ENCODE data around the gene NEU2. TPM values are rescaled to one million over a fixed set of nuclear protein-coding genes. Genes with fewer than 3 reads are reported as not detected.

The NEU2 gene
- total RNA-seq, 2 donors from 2014 or later = not detected

DNA sequence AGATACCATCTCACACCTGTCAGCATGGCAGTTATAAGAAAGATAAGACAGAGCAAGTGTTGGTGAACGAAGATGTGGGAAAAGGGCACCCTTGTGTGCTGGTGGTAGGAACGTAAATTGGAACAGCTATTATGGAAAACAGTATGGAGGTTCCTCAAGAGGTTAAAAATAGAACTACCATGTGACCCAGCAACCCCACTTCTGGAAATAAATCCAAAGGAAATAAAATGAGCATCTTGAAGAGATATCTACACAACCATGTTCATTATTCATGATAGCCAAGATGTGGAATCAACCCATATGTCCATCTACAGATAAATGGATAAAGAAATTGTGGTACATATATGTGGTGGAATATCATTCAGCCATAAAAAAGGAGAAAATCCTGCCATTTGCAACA is 46.3 kb upstream of the NEU2 start:
- no peak overlapping the region for H3K4me3 ChIP-seq
- no peaks in the 10 kb centered on the region for H3K36me3 ChIP-seq (replicated peaks in 1 of 2; ENCODE audit: insufficient read depth in 1 of 2, low read depth in 2 of 2)
- no peaks in the 10 kb centered on the region for H3K4me1 ChIP-seq
- WGBS, 2 donors = 87 to 90% methylated on average over 2 of the region's 2 CpGs
- no peak for DNase-seq
- no peak for ATAC-seq
- no peak for TF ChIP-seq POLR2A (IDR thresholded peaks at IDR 0.05)
- TF ChIP-seq, protein P1, sequence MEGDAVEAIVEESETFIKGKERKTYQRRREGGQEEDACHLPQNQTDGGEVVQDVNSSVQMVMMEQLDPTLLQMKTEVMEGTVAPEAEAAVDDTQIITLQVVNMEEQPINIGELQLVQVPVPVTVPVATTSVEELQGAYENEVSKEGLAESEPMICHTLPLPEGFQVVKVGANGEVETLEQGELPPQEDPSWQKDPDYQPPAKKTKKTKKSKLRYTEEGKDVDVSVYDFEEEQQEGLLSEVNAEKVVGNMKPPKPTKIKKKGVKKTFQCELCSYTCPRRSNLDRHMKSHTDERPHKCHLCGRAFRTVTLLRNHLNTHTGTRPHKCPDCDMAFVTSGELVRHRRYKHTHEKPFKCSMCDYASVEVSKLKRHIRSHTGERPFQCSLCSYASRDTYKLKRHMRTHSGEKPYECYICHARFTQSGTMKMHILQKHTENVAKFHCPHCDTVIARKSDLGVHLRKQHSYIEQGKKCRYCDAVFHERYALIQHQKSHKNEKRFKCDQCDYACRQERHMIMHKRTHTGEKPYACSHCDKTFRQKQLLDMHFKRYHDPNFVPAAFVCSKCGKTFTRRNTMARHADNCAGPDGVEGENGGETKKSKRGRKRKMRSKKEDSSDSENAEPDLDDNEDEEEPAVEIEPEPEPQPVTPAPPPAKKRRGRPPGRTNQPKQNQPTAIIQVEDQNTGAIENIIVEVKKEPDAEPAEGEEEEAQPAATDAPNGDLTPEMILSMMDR (IDR thresholded peaks at IDR 0.05) = no peak
- intact Hi-C loops (cut with DNase I) = no loop called here
- H3K27ac ChIP-seq = no peak overlapping the region
- no peaks in the 10 kb centered on the region for H3K9me3 ChIP-seq
- no peaks in the 10 kb centered on the region for H3K27me3 ChIP-seq

DNA sequence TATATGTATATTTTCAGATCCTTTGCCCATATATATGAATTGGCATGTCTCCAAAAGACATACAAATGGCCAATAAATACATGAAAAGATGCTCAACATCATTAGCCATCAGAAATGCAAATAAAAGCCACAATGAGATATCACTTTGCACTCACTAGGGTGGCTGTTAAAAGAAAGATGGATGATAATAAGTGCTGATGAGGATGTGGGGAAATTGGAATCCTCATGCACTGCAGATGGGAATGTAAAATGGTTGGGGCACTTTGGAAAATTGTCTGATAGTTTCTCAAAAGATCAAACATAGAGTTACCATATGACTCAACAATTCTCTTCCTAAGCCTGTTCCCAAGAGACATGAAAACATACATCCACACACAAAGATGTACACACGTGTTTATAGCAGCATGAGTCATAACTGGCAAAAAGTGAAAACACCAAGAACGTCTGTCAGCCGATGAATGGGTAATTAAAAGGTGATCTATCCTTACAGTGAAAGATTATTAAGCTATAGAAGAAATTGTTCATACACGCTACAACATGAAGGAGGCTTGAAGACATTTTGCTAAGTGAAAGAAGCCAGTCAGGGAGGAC is 39.1 kb upstream of the NEU2 start:
- TF ChIP-seq, protein P1 (IDR thresholded peaks at IDR 0.05) = no peak
- TF ChIP-seq POLR2A (IDR thresholded peaks at IDR 0.05) = no peak
- 82 to 87% methylated on average over 4 of the region's 4 CpGs for WGBS, 2 donors
- no peaks in the 10 kb centered on the region for H3K4me1 ChIP-seq
- no peaks in the 10 kb centered on the region for H3K9me3 ChIP-seq
- intact Hi-C loops (cut with DNase I) = no loop called here
- no peak overlapping the region for H3K4me3 ChIP-seq
- no peak for DNase-seq
- no peaks in the 10 kb centered on the region for H3K36me3 ChIP-seq (replicated peaks in 1 of 2; ENCODE audit: insufficient read depth in 1 of 2, low read depth in 2 of 2)
- H3K27ac ChIP-seq = no peak overlapping the region
- ATAC-seq = no peak
- no peaks in the 10 kb centered on the region for H3K27me3 ChIP-seq

DNA sequence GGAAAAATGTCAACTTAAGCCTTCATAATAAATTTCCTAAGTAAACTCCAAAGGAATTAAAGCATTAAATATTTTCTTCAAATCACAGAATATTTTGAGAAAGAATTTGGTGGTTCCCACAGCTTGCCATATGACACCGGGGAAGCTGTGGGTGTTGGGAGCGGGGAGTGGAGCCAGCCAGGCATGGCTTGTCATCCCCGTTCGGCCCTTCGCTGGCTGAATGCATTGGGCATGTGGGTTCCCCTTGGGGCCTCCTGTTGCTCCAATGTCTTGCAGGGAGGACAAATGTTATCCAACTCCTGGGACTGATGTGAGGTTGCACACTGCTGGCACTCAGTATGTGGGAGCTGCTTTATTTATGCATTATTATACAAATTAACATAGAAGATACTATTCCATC is 38.0 kb upstream of the NEU2 start:
- 90% methylated on average over 5 of the region's 5 CpGs for WGBS, 2 donors
- intact Hi-C loops (cut with DNase I) = no loop called here
- Histone ChIP-seq H3K27ac (no peak overlapping the region), H3K4me1 (no peaks in the 10 kb centered on the region), H3K36me3 (replicated peaks in 1 of 2; ENCODE audit: insufficient read depth in 1 of 2, low read depth in 2 of 2) (no peaks in the 10 kb centered on the region), H3K4me3 (no peak overlapping the region), H3K9me3 (no peaks in the 10 kb centered on the region), H3K27me3 (no peaks in the 10 kb centered on the region)
- no peak for DNase-seq
- no peak for ATAC-seq
- no peak for TF ChIP-seq POLR2A (IDR thresholded peaks at IDR 0.05)
- TF ChIP-seq, protein P1 (IDR thresholded peaks at IDR 0.05) = no peak

DNA sequence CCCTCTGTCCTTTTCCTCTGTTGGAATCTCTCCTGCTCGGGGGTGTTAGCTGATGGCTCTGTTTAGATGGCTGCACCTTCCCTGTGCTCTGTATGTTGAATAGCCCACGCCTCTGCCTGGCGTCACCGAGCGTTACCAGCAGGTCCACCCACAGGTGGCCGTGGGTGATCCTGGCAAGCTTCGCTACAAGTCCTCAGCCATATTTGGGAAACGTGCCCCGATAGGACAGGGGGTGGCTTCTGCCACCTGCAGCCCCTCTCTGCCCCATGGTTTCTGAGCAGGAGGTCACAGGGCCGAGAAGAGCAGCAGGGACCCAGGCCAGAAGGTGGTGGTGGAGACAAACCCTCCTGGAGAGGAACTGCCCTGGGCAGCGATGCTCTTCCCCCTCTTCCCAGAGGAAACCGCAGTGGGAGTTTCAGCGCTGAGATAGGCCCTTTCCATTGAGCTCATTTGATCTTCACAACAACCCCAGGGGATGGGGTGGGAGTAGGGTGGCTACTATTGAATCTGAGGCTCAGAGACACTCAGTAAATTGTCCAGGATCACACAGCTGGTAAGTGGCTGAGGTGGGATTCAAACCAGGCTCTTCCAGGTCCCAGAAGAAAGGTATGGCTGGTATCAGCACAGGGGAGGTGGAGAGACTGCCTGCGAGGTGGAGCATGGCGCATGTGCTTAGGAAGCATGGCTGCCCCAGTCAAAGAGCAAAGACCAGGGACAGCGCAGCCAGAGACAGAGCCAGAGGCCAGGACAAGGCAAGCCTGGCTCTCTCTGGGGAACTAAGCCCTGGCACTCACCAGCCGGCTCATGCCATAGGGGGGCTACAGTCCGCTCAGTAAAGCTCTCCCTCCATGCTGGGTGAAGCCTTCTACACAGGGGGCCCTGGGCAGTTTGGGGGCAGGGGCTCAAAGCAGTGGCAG is 34.5 kb upstream of the NEU2 start:
- H3K9me3 ChIP-seq = no peaks in the 10 kb centered on the region
- intact Hi-C loops (cut with DNase I) = no loop called here
- H3K27me3 ChIP-seq = no peaks in the 10 kb centered on the region
- DNase-seq (no peak), ATAC-seq (no peak)
- TF ChIP-seq, protein P1 (IDR thresholded peaks at IDR 0.05) = no peak
- no peak for TF ChIP-seq POLR2A (IDR thresholded peaks at IDR 0.05)
- H3K4me1 ChIP-seq = no peaks in the 10 kb centered on the region
- H3K36me3 ChIP-seq (replicated peaks in 1 of 2; ENCODE audit: insufficient read depth in 1 of 2, low read depth in 2 of 2) = no peaks in the 10 kb centered on the region
- H3K27ac ChIP-seq = no peak overlapping the region
- H3K4me3 ChIP-seq = no peak overlapping the region
- WGBS, 2 donors = 89 to 92% methylated on average over 12 to 18 of the region's 18 CpGs
